NCI-H510A (cell line): ENCODE measurements around the gene PPP2R5D.
A peak's percentile ranks its signal among the peaks of the same experiment; 100 is the strongest.
"Not testable (repeated sequence)": the region's sequence is repeated elsewhere in the genome, so short reads cannot be mapped to it uniquely, and the experiment has no call there.

Experiments
- DNase-seq: peaks from one replicate; lab custom pipeline; 2025; lab: John Stamatoyannopoulos, UW

Gene PPP2R5D

GRCh38 chr6:43032326-43032725 is 48.0 kb downstream of the PPP2R5D start:
- DNase-seq, result no peak

GRCh38 chr6:43033496-43034189 is 49.3 kb downstream of the PPP2R5D start:
- no peak for DNase-seq

- DNase-seq, result no peak
Observed at GRCh38 chr6:43034190-43034525, 49.8 kb downstream of the PPP2R5D start.

GRCh38 chr6:43035495-43036194 is 51.3 kb downstream of the PPP2R5D start:
- DNase-seq, result no peak

- DNase-seq, result no peak
Observed at GRCh38 chr6:43036712-43037111, 52.3 kb downstream of the PPP2R5D start.

GRCh38 chr6:43037197-43037596 is 52.8 kb downstream of the PPP2R5D start:
- DNase-seq, result no peak

GRCh38 chr6:43037706-43038105 is 53.3 kb downstream of the PPP2R5D start:
- DNase-seq, result no peak

GRCh38 chr6:43038727-43039126 is 54.4 kb downstream of the PPP2R5D start:
- no peak for DNase-seq

GRCh38 chr6:43040542-43041257 is 56.3 kb downstream of the PPP2R5D start:
- DNase-seq, result no peak

GRCh38 chr6:43041475-43041874 is 57.1 kb downstream of the PPP2R5D start:
- DNase-seq, result not testable (repeated sequence)

- no peak for DNase-seq
Observed at GRCh38 chr6:43043310-43043709, 58.9 kb downstream of the PPP2R5D start.

GRCh38 chr6:43045371-43045930 is 61.1 kb downstream of the PPP2R5D start:
- no peak for DNase-seq

- no peak for DNase-seq
Observed at GRCh38 chr6:43047998-43048397, 63.6 kb downstream of the PPP2R5D start.

GRCh38 chr6:43050981-43051380 is 66.6 kb downstream of the PPP2R5D start:
- no peak for DNase-seq

GRCh38 chr6:43052225-43052841 is 68.0 kb downstream of the PPP2R5D start:
- no peak for DNase-seq

- DNase-seq, result peak; percentile 6
Observed at GRCh38 chr6:43052842-43053544, 68.6 kb downstream of the PPP2R5D start.

GRCh38 chr6:43053545-43054205 is 69.3 kb downstream of the PPP2R5D start, which contains the start of gene CUL7:
Gene CUL7, minus strand, starts transcription at chr6:43053851. Its CDS starts 1,063 bp downstream, at chr6:43052788.
- DNase-seq, result peak; percentile 98

GRCh38 chr6:43054206-43054943 is 70.0 kb downstream of the PPP2R5D start:
- no peak for DNase-seq

- no peak for DNase-seq
Observed at GRCh38 chr6:43055966-43056365, 71.6 kb downstream of the PPP2R5D start.

- DNase-seq, result no peak
Observed at GRCh38 chr6:43058531-43058930, 74.2 kb downstream of the PPP2R5D start.
